ENCODE measurements around the gene DNMBP. TPM values are rescaled to one million over a fixed set of nuclear protein-coding genes. Genes with fewer than 3 reads are reported as not detected.

DNMBP gene
- total and polyA plus RNA-seq, 2 donors (not counting 3 experiments of a cell fraction or from before 2014, with no cell fraction given): 32.0 to 53.4 TPM

- FAIRE-seq (peak; percentile 72), DNase-seq (ENCODE audit: low read depth, low spot score) (peak; percentile 94)
- H3K4me1 ChIP-seq (ENCODE audit: control insufficient read depth, extremely low read depth, insufficient read depth, low read length): peaks cover 58% of the 10 kb centered on the region
- H3K9ac ChIP-seq (replicated peaks; ENCODE audit: extremely low read depth, insufficient read depth, low read length): no peak overlapping the region
- no TSS peak for BruUV-seq (replicated peaks)
- ChIA-PET CTCF (interaction anchor here (0.8 to 3.3 kb wide), 7 partner anchors 10 to 125 kb away, joined by 3 to 21 read pairs (median 8); partner anchors contain the start of gene DNMBP), POLR2A (no interaction called here)
- H3K4me3 ChIP-seq (replicated peaks in 1 of 3; ENCODE audit: insufficient read depth in 1 of 3, low read depth in 1 of 3, low read length in 3 of 3): no peak overlapping the region
- H3K27me3 ChIP-seq (ENCODE audit: control insufficient read depth in 2 of 2, insufficient read depth in 2 of 2, low read length in 2 of 2): no peaks in the 10 kb centered on the region
- peaks cover 89% of the 10 kb centered on the region for H3K79me2 ChIP-seq (ENCODE audit: control insufficient read depth, insufficient read depth, low read length)
- H3K36me3 ChIP-seq (ENCODE audit: control insufficient read depth in 2 of 2, extremely low read depth in 1 of 2, insufficient read depth in 2 of 2, low read length in 2 of 2): peaks cover 0 to 3% of the 10 kb centered on the region in 2 experiments
- dilution Hi-C loops (cut with MboI; ENCODE audit: extremely low pct_ligation_motif_present, low sequenced_read_pairs) (no loop called here), intact Hi-C loops (cut with micrococcal nuclease) (loop anchor here (1.0 to 5.0 kb wide), 2 partner anchors 8 to 36 kb away; no protein-coding TSS in a partner anchor)
- H3K27ac ChIP-seq (ENCODE audit: insufficient read depth, low read depth, low read length): peak overlapping the region; percentile 81
- no peaks in the 10 kb centered on the region for H3K9me1 ChIP-seq (replicated peaks; ENCODE audit: control insufficient read depth, extremely low read depth, insufficient read depth, low read length)
- TF ChIP-seq JUN (IDR thresholded peaks at IDR 0.05; ENCODE audit: borderline replicate concordance, insufficient read depth, insufficient read length, low read depth) (peak; percentile 82), GATA2 (IDR thresholded peaks at IDR 0.05; ENCODE audit: insufficient read depth, insufficient read length, low read depth, low read length) (peak; percentile 21), FOS (IDR thresholded peaks at IDR 0.05; ENCODE audit: borderline replicate concordance, insufficient read depth, low read length) (peak; percentile 77), MYC (IDR thresholded peaks at IDR 0.05; ENCODE audit: low read depth, low read length) (no peak), POLR2AphosphoS5 (IDR thresholded peaks at IDR 0.05; ENCODE audit: insufficient read depth, low read depth, low read length) (peak; percentile 68), MAX (IDR thresholded peaks at IDR 0.05; ENCODE audit: insufficient read depth, insufficient read length) (no peak), POLR2A (IDR thresholded peaks at IDR 0.05; ENCODE audit: low read depth, low read length) (peak; percentile 24), EZH2 (IDR thresholded peaks at IDR 0.05; ENCODE audit: borderline replicate concordance, low read depth, low read length, severe bottlenecking) (no peak), CTCF (IDR thresholded peaks at IDR 0.05; ENCODE audit: extremely low read depth in 1 of 2, insufficient read depth in 1 of 2, low read depth in 1 of 2, low read length in 2 of 2) (no peak)
- no peaks in the 10 kb centered on the region for H4K20me1 ChIP-seq (replicated peaks; ENCODE audit: control insufficient read depth, extremely low read depth, insufficient read depth, low read length)
- no peaks in the 10 kb centered on the region for H3K9me3 ChIP-seq (replicated peaks; ENCODE audit: control insufficient read depth, insufficient read depth, low read length)
- peak overlapping the region; percentile 70 for H3K4me2 ChIP-seq (ENCODE audit: insufficient read depth, low read length)
- no peak overlapping the region for H2AFZ ChIP-seq (ENCODE audit: low read depth, low read length)
Measured at GRCh38 chr10:99920901-99921300, 88.8 kb downstream of the DNMBP start.

Data from endothelial cell of umbilical vein (primary cell).